Epithelial cell of esophagus (primary cell): Measurements from ENCODE around the gene ARMC12.

Source experiments
- DNase-seq: peaks from one replicate; pipeline ENCODE4 v3.0.0; 2010; ENCODE audit warnings: low read depth
- H3K4me3 ChIP-seq: 2 replicates; pipeline ENCODE4 v1.5.1; 2011; ENCODE audit warnings: mild to moderate bottlenecking, low read length, control low read depth
- CTCF ChIP-seq: IDR thresholded peaks from 2 replicates; pipeline ENCODE4 v1.5.1; 2011; ENCODE audit warnings: low read depth, mild to moderate bottlenecking, low read length, control low read depth, inconsistent platforms; ENCODE audit not compliant: insufficient read depth; ENCODE audit errors: missing control alignments

Gene ARMC12

GRCh38 chr6:35794536-35795452, 58.0 kb downstream of the ARMC12 start:
- no peak for DNase-seq

GRCh38 chr6:35795453-35796071, 58.7 kb downstream of the ARMC12 start:
- DNase-seq, result no peak
- TF ChIP-seq CTCF, result no peak
- no peak overlapping the region for H3K4me3 ChIP-seq

More at GRCh38 chr6:35794536-35795452, 58.0 kb downstream of the ARMC12 start:
- TF ChIP-seq CTCF, result no peak
- H3K4me3 ChIP-seq, result no peak overlapping the region

GRCh38 chr6:35796236-35796635, 59.4 kb downstream of the ARMC12 start:
- TF ChIP-seq CTCF, result no peak
- H3K4me3 ChIP-seq, result no peak overlapping the region
- peak; percentile 54 for DNase-seq

GRCh38 chr6:35797837-35798526, 61.1 kb downstream of the ARMC12 start:
- H3K4me3 ChIP-seq, result no peak overlapping the region
- DNase-seq, result no peak
- no peak for TF ChIP-seq CTCF
